Stimulated activated CD8-positive, alpha-beta memory T cell treated with anti-CD3 and anti-CD28 coated beads, Interleukin-4, amount 100 ng/mL, for 1 hour (primary cell): ENCODE measurements around the gene CDC45.

ENCODE experiments used
- DNase-seq, 2 donors: peaks; one replicate each; pipeline ENCODE4 v3.0.0-alpha.2; 2020; ENCODE audit warnings: low read depth in 2 of 2, low spot score in 1 of 2

Gene CDC45

GRCh38 chr22:19447330-19448075, 32.2 kb upstream of the CDC45 start, which contains the start of gene C22orf39:
Gene C22orf39 (minus strand): TSS chr22:19447711. CDS start chr22:19447688, 23 bp downstream.
- DNase-seq: peak; percentile 60 to 74

- DNase-seq: no peak
Measured at GRCh38 chr22:19448076-19448607, 31.6 kb upstream of the CDC45 start.

- no peak for DNase-seq
Measured at GRCh38 chr22:19448739-19449421, 30.8 kb upstream of the CDC45 start.

- no peak for DNase-seq
Measured at GRCh38 chr22:19449422-19449767, 30.3 kb upstream of the CDC45 start.

GRCh38 chr22:19450363-19451175, 29.2 kb upstream of the CDC45 start:
- DNase-seq: no peak

GRCh38 chr22:19451570-19451969, 28.1 kb upstream of the CDC45 start:
- no peak for DNase-seq

GRCh38 chr22:19453718-19454117, 26.0 kb upstream of the CDC45 start:
- no peak for DNase-seq

- no peak for DNase-seq
Measured at GRCh38 chr22:19454156-19454555, 25.6 kb upstream of the CDC45 start.

- no peak for DNase-seq
Measured at GRCh38 chr22:19455033-19455432, 24.7 kb upstream of the CDC45 start.

GRCh38 chr22:19455585-19456370, 23.9 kb upstream of the CDC45 start:
- no peak for DNase-seq

- DNase-seq: no peak
Measured at GRCh38 chr22:19456541-19456940, 23.2 kb upstream of the CDC45 start.

- DNase-seq: no peak
Measured at GRCh38 chr22:19457828-19458428, 21.8 kb upstream of the CDC45 start.

- no peak for DNase-seq
Measured at GRCh38 chr22:19460036-19460435, 19.7 kb upstream of the CDC45 start.

GRCh38 chr22:19461506-19461905, 18.2 kb upstream of the CDC45 start:
- DNase-seq: no peak

- DNase-seq: no peak
Measured at GRCh38 chr22:19463008-19463407, 16.7 kb upstream of the CDC45 start.

GRCh38 chr22:19463491-19464469, 15.9 kb upstream of the CDC45 start:
- no peak for DNase-seq

- DNase-seq: no peak
Measured at GRCh38 chr22:19464546-19464945, 15.2 kb upstream of the CDC45 start.

- DNase-seq: no peak
Measured at GRCh38 chr22:19464975-19465374, 14.7 kb upstream of the CDC45 start.

GRCh38 chr22:19466126-19466716, 13.5 kb upstream of the CDC45 start:
- DNase-seq: no peak
